HepG2 (cell line): ENCODE data around the gene RNF213. TPM values are rescaled to one million over a fixed set of nuclear protein-coding genes. Genes with fewer than 3 reads are reported as not detected.

Experiments used
- ARNT ChIP-seq: fragments of 450-650 bp; IDR thresholded peaks from 2 replicates; pipeline ENCODE4 v1.6.1; 2017
- ELF1 ChIP-seq: sonication (generic); formaldehyde crosslinking; IDR thresholded peaks from 2 replicates; pipeline ENCODE4 v1.4.0; 2020; ENCODE audit warnings: missing genetic modification reagents
- HOXA7 ChIP-seq: sonication (generic); formaldehyde crosslinking; IDR thresholded peaks from 2 replicates; pipeline ENCODE4 v1.8.1; 2022; ENCODE audit warnings: mild to moderate bottlenecking, missing genetic modification reagents, moderate library complexity
- MAF1 ChIP-seq: sonication (generic); formaldehyde crosslinking; IDR thresholded peaks from 2 replicates; pipeline ENCODE4 v1.5.0; 2020; ENCODE audit warnings: missing genetic modification reagents, borderline replicate concordance
- PLRG1 ChIP-seq: fragments of 450-650 bp; conservative IDR thresholded peaks from 2 replicates; pipeline ENCODE4 v1.6.1; 2016
- RERE ChIP-seq: IDR thresholded peaks from 2 replicates; pipeline ENCODE4 v1.6.1; 2016; ENCODE audit warnings: low read depth, missing genetic modification reagents, missing compliant biosample characterization
- SATB2 ChIP-seq: sonication (generic); formaldehyde crosslinking; IDR thresholded peaks from 2 replicates; pipeline ENCODE4 v1.5.0; 2020; ENCODE audit warnings: missing genetic modification reagents
- SIX1 ChIP-seq: sonication (generic); formaldehyde crosslinking; IDR thresholded peaks from 2 replicates; pipeline ENCODE4 v1.4.0; 2020; ENCODE audit warnings: missing genetic modification reagents, borderline replicate concordance
- SMARCE1 ChIP-seq: fragments of 450-650 bp; IDR thresholded peaks from 2 replicates; pipeline ENCODE4 v1.6.1; 2017; ENCODE audit warnings: borderline replicate concordance
- ZBTB33 ChIP-seq: sonication (generic); formaldehyde crosslinking; IDR thresholded peaks from 2 replicates; pipeline ENCODE4 v1.4.0; 2020; ENCODE audit warnings: missing genetic modification reagents
- ZMYM4 ChIP-seq: sonication (generic); formaldehyde crosslinking; IDR thresholded peaks from 2 replicates; pipeline ENCODE4 v1.8.1; 2023; ENCODE audit warnings: mild to moderate bottlenecking, missing genetic modification reagents
- ZNF224 ChIP-seq: sonication (generic); formaldehyde crosslinking; IDR thresholded peaks from 2 replicates; pipeline ENCODE4 v1.5.0; 2020; ENCODE audit warnings: mild to moderate bottlenecking, missing genetic modification reagents
- ZNF547 ChIP-seq: sonication (generic); formaldehyde crosslinking; IDR thresholded peaks from 2 replicates; pipeline ENCODE4 v1.5.1; 2020; ENCODE audit warnings: mild to moderate bottlenecking, missing genetic modification reagents
- ZNF570 ChIP-seq: sonication (generic); formaldehyde crosslinking; IDR thresholded peaks from 2 replicates; pipeline ENCODE4 v1.4.0; 2020; ENCODE audit warnings: mild to moderate bottlenecking, missing genetic modification reagents, borderline replicate concordance
- ZNF605 ChIP-seq: sonication (generic); formaldehyde crosslinking; IDR thresholded peaks from 2 replicates; pipeline ENCODE4 v1.8.0; 2022; ENCODE audit warnings: mild to moderate bottlenecking, missing genetic modification reagents
- ZNF660 ChIP-seq: sonication (generic); formaldehyde crosslinking; IDR thresholded peaks from 2 replicates; pipeline ENCODE4 v1.5.1; 2020; ENCODE audit warnings: mild to moderate bottlenecking, low read depth, missing genetic modification reagents, borderline replicate concordance
- ZNF768 ChIP-seq: sonication (generic); formaldehyde crosslinking; IDR thresholded peaks from 2 replicates; pipeline ENCODE4 v1.4.0; 2020; ENCODE audit warnings: missing genetic modification reagents
- polyA plus RNA-seq, 8 experiments: library from polyadenylated mRNA; depleted of rRNA in 3 of 8; stranded (reverse) in 7 of 8; unstranded in 1 of 8; fragments of >200 nt; fragmentation: Illumina TruSeq in 4 of 8; extraction: Trizol in 4 of 8; gene quantifications; 2 replicates each; pipeline versions ENCODE4 v1.2.1 to v1.2.3, GENCODE V29; 2011 to 2016; ENCODE audit warnings: low read depth in 4 of 8, missing spikeins in 1 of 8, mixed read lengths in 1 of 8; ENCODE audit not compliant: insufficient read depth in 1 of 8
- total RNA-seq, 5 experiments: library from RNA; depleted of rRNA; stranded (reverse); fragments of >200 nt; fragmentation: Illumina TruSeq; extraction: Trizol; gene quantifications; 2 replicates each; pipeline ENCODE4 v1.2.3, GENCODE V29; 2016; ENCODE audit warnings: low read depth in 1 of 5
- TF ChIP-seq, protein P1 (sequence below): sonication (generic); formaldehyde crosslinking; IDR thresholded peaks from 2 replicates; pipeline ENCODE4 v1.4.0; 2020; ENCODE audit warnings: missing genetic modification reagents, borderline replicate concordance
- TF ChIP-seq, protein P2 (sequence below): sonication (generic); formaldehyde crosslinking; IDR thresholded peaks from 2 replicates; pipeline ENCODE4 v1.4.0; 2020; ENCODE audit warnings: missing genetic modification reagents

The RNF213 gene
- total and polyA plus RNA-seq, 2 of the 13 experiments (the other 11 are each of a cell fraction or from before 2014, with no cell fraction given): 38.6 to 38.7 TPM

GRCh38 chr17:80261159-80261894 lies 675 bp downstream of the RNF213 start (continued):
- no peak for TF ChIP-seq ZNF660 (CRISPR knock-in tag)
- TF ChIP-seq SATB2: 0 out of 2 replicates have a peak, but pooled peaks have one; percentile 40
- TF ChIP-seq ZMYM4 (CRISPR knock-in tag): no peak; the same call in 1 of the 2 replicates
- TF ChIP-seq, protein P1, sequence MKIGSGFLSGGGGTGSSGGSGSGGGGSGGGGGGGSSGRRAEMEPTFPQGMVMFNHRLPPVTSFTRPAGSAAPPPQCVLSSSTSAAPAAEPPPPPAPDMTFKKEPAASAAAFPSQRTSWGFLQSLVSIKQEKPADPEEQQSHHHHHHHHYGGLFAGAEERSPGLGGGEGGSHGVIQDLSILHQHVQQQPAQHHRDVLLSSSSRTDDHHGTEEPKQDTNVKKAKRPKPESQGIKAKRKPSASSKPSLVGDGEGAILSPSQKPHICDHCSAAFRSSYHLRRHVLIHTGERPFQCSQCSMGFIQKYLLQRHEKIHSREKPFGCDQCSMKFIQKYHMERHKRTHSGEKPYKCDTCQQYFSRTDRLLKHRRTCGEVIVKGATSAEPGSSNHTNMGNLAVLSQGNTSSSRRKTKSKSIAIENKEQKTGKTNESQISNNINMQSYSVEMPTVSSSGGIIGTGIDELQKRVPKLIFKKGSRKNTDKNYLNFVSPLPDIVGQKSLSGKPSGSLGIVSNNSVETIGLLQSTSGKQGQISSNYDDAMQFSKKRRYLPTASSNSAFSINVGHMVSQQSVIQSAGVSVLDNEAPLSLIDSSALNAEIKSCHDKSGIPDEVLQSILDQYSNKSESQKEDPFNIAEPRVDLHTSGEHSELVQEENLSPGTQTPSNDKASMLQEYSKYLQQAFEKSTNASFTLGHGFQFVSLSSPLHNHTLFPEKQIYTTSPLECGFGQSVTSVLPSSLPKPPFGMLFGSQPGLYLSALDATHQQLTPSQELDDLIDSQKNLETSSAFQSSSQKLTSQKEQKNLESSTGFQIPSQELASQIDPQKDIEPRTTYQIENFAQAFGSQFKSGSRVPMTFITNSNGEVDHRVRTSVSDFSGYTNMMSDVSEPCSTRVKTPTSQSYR (CRISPR knock-in tag): peak; percentile 100
- TF ChIP-seq HOXA7 (CRISPR knock-in tag): no peak
- TF ChIP-seq ZNF768 (CRISPR knock-in tag): no peak
- peak; percentile 70; the same call in 1 of the 2 replicates for TF ChIP-seq SIX1
- TF ChIP-seq MAF1: peak; percentile 83; the same call in 1 of the 2 replicates
- TF ChIP-seq ZNF605: peak; percentile 92
- peak; percentile 77 for TF ChIP-seq ELF1
- no peak for TF ChIP-seq SMARCE1
- 0 out of 2 replicates have a peak, but pooled peaks have one; percentile 44 for TF ChIP-seq ZNF570 (CRISPR knock-in tag)
- TF ChIP-seq, protein P2, sequence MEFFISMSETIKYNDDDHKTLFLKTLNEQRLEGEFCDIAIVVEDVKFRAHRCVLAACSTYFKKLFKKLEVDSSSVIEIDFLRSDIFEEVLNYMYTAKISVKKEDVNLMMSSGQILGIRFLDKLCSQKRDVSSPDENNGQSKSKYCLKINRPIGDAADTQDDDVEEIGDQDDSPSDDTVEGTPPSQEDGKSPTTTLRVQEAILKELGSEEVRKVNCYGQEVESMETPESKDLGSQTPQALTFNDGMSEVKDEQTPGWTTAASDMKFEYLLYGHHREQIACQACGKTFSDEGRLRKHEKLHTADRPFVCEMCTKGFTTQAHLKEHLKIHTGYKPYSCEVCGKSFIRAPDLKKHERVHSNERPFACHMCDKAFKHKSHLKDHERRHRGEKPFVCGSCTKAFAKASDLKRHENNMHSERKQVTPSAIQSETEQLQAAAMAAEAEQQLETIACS (CRISPR knock-in tag): peak; percentile 18; the same call in 1 of the 2 replicates
- TF ChIP-seq ZNF224 (CRISPR knock-in tag): no peak; the same call in 1 of the 2 replicates
- no peak for TF ChIP-seq ARNT
- TF ChIP-seq RERE (CRISPR knock-in tag): peak; percentile 86
- TF ChIP-seq ZNF547 (CRISPR knock-in tag): peak; percentile 93
- TF ChIP-seq ZBTB33 (CRISPR knock-in tag): peak; percentile 60
- no peak for TF ChIP-seq PLRG1
